SK-N-MC (cell line): ENCODE data around the gene KCNAB2.

Experiments
- DNase-seq: peaks from one replicate; pipeline ENCODE4 v3.0.0-alpha.2; 2011; ENCODE audit warnings: low read depth, low spot score
- H3K27ac ChIP-seq: fragments of 200-600 bp; sonication (generic); 2 replicates; pipeline ENCODE4 v1.5.1; 2016; ENCODE audit warnings: mixed run types
- H3K36me3 ChIP-seq: fragments of 200-600 bp; sonication (generic); 2 replicates; pipeline ENCODE4 v1.6.1; 2017; ENCODE audit warnings: antibody characterized with exemption, low read length, mixed read lengths; ENCODE audit not compliant: insufficient read depth
- H3K4me3 ChIP-seq: fragments of 200-600 bp; sonication (generic); 2 replicates; pipeline ENCODE4 v1.5.1; 2016
- H3K9ac ChIP-seq: fragments of 200-600 bp; sonication (generic); 2 replicates; pipeline ENCODE4 v1.8.0; 2017; ENCODE audit warnings: mixed run types, mixed read lengths; ENCODE audit not compliant: insufficient read length
- H3K9me3 ChIP-seq: fragments of 200-600 bp; sonication (generic); 2 replicates; pipeline ENCODE4 v1.6.1; 2017; ENCODE audit warnings: low read depth, mild to moderate bottlenecking, antibody characterized with exemption, low read length, moderate library complexity, mixed read lengths
- EZH2 ChIP-seq: fragments of 200-600 bp; sonication (generic); IDR thresholded peaks from one replicate; pipeline ENCODE4 v1.6.1; 2017; ENCODE audit warnings: antibody characterized with exemption
- FOXP2 ChIP-seq: optimal IDR thresholded peaks from 2 replicates; pipeline ENCODE3; 2011; ENCODE audit warnings: mild to moderate bottlenecking, moderate library complexity; ENCODE audit not compliant: insufficient read depth; ENCODE audit errors: extremely low read length, control extremely low read depth
- POLR2AphosphoS5 ChIP-seq: IDR thresholded peaks from 2 replicates; pipeline ENCODE4 v1.6.1; 2012; ENCODE audit warnings: mild to moderate bottlenecking, low read depth, low read length, borderline replicate concordance

The KCNAB2 gene

DNA sequence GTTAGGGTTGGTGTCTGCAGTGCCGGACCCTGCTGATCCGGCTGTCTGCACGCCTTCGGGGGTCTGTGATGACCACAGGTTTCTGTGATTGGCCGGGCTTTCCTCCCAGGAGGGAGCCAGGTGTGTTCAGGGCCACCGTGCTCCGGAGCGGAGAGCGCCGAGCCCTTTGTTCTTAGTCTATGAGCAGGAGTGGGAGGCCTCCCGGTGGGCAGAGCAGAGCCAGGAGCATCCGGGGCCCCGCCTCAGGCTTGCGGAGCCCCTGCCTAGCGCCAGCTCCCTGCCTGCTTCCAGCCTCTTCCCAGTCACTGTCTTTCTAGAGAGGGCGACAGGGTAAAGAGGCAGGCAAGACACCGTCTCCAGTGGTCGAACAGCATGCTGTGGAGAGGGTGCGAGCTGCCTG is 31.8 kb downstream of the KCNAB2 start:
- Histone ChIP-seq H3K9me3 (no peaks in the 10 kb centered on the region), H3K4me3 (no peak overlapping the region), H3K36me3 (no peaks in the 10 kb centered on the region), H3K9ac (no peak overlapping the region), H3K27ac (no peak overlapping the region)
- TF ChIP-seq EZH2: no peak
- no peak for TF ChIP-seq POLR2AphosphoS5
- no peak for TF ChIP-seq FOXP2
- no peak for DNase-seq

DNA sequence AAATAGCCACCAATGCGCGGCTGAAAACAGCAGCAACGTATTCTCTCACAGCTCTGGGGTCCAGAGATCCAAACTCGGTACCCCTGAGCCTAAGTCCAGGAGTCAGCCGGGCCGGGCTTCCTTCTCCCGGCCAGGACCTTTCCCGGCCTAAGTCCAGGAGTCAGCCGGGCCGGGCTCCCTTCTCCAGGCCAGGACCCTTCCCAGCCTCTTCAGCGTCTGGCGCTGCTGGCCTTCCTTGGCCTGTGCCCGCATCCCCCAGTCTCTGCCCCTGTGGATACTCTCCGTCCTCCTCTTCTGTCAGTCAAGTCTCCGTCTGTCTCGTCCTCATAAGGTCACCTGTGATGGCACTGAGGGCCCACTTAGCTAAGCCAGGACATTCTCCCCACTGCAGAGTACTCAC is 32.2 kb downstream of the KCNAB2 start:
- no peak for DNase-seq
- no peaks in the 10 kb centered on the region for H3K36me3 ChIP-seq
- H3K27ac ChIP-seq: no peak overlapping the region
- TF ChIP-seq POLR2AphosphoS5 (no peak), EZH2 (no peak), FOXP2 (no peak)
- no peaks in the 10 kb centered on the region for H3K9me3 ChIP-seq
- H3K9ac ChIP-seq: no peak overlapping the region
- no peak overlapping the region for H3K4me3 ChIP-seq

DNA sequence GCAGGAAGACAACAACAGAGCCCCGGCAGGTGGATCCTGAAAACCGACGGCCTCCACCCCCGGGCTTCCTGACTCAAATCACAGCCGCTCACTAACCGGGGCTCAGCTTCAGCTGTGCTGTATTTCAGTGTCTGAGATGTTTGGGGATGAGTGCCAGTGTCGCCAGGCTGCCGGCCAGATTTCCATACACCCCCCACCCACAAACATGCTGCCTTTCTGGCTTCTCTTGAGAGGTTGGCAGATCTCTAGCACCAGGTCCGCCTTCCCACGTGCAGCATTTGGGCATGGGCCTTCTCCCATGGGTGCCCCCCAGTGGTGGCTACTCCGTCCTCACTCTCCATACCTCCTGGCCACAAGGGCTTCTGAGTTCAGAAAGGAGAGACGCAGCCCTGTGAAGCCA is 34.8 kb downstream of the KCNAB2 start:
- TF ChIP-seq EZH2 (no peak), FOXP2 (no peak), POLR2AphosphoS5 (no peak)
- Histone ChIP-seq H3K9ac (no peak overlapping the region), H3K9me3 (no peaks in the 10 kb centered on the region), H3K4me3 (no peak overlapping the region), H3K36me3 (no peaks in the 10 kb centered on the region), H3K27ac (no peak overlapping the region)
- DNase-seq: no peak

DNA sequence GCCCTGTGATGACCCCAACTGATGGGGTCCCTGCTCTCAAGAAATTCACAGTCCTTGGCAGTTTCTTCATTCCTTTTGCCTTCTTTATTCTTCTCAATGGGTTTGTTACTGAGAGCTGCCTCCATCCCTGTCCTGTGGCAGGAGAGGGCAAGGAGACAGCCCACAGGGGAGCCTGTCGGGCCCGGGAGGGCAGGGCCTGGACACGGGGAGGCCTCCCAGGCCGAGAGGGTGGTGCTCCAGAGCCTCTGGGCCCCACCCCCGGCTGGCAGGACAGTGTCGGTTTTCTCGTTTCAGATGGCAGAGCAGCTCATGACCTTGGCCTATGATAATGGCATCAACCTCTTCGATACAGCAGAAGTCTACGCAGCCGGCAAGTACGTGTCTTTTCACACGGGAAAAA is 36.2 kb downstream of the KCNAB2 start:
- Histone ChIP-seq H3K4me3 (no peak overlapping the region), H3K9ac (no peak overlapping the region), H3K9me3 (no peaks in the 10 kb centered on the region), H3K36me3 (no peaks in the 10 kb centered on the region), H3K27ac (no peak overlapping the region)
- no peak for DNase-seq
- TF ChIP-seq EZH2 (no peak), POLR2AphosphoS5 (no peak), FOXP2 (no peak)

DNA sequence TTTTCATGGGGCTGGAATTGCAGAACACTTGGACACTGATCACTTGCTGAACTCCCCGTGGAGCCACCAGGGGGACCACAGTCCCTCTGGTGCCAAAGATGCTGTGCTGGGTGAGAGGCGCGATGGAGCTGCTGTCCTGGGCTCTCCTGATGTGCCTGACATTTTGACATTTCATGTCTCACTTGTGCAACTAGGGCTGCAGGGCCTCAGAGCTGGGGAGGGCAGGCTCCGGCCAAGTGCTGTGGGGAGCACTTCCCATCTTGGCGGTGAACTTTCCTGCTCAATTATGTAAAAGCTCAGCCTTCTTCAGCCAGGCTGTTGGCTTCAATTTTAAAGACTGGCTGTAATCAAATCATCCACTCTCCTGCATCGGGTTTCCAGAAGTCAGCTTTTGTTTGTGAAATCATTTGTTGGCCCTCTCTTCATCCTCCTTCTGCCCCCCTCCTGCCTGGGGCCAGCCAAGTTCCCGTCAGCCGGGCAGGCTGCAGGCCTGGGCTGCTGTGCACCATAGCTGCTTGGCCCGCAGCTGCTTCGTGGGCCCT is 36.8 kb downstream of the KCNAB2 start:
- Histone ChIP-seq H3K27ac (no peak overlapping the region), H3K9ac (no peak overlapping the region), H3K9me3 (no peaks in the 10 kb centered on the region), H3K4me3 (no peak overlapping the region), H3K36me3 (no peaks in the 10 kb centered on the region)
- no peak for DNase-seq
- TF ChIP-seq EZH2: no peak
- TF ChIP-seq POLR2AphosphoS5: no peak
- TF ChIP-seq FOXP2: no peak

DNA sequence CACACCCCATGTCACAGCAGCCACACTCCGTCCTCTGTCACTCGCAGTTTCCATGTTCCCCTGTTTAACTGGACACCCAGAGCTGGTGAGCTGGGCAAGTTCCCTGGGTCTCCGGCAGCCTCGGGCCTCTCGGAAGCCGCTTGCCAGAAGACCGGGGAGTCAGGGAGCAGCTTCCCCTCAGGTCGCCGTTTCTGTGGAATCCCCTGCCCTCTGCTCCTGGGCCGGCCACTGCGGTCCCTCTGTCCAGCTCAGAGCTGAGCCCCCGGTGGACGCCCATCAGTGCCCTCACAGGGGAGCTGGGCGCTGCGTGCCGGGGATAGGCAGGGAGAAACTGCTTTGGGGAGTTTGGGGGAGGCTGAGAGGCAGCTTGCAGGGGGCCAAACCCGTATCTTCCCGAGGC is 37.7 kb downstream of the KCNAB2 start:
- Histone ChIP-seq H3K9me3 (no peaks in the 10 kb centered on the region), H3K9ac (no peak overlapping the region), H3K36me3 (no peaks in the 10 kb centered on the region), H3K27ac (no peak overlapping the region), H3K4me3 (no peak overlapping the region)
- no peak for DNase-seq
- no peak for TF ChIP-seq EZH2

DNA sequence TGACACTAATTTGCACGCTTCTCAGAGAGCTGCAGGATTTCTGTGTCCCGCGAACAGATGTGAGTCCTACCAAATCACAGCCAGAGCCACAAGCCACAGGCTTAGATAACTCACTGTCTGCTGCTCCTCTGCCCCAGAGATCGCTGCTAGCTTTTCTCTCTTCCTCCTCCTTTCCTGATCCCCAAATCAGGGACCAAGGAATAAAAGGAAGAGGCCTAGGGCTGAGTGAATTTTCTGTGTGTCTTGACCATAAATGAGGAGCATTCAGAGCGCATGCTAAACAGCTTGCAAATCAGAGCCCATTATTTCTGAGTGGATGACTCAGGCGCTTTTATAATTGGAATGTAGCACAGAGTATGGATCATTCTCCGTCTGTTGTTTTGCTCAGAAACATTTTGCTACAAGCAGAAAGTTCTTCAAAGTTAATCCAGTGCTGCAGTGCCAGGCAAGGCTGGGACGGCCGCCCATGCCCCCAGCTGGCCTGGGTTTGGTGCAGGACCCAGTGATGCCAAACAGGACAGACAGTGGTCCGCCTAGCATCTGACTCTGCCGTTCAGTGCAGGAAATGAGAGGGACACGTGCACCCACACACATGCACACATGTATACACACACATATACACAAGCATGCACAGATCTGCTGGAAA is 38.2 kb downstream of the KCNAB2 start:
- H3K9ac ChIP-seq: no peak overlapping the region
- TF ChIP-seq EZH2 (no peak), POLR2AphosphoS5 (no peak), FOXP2 (no peak)

DNA sequence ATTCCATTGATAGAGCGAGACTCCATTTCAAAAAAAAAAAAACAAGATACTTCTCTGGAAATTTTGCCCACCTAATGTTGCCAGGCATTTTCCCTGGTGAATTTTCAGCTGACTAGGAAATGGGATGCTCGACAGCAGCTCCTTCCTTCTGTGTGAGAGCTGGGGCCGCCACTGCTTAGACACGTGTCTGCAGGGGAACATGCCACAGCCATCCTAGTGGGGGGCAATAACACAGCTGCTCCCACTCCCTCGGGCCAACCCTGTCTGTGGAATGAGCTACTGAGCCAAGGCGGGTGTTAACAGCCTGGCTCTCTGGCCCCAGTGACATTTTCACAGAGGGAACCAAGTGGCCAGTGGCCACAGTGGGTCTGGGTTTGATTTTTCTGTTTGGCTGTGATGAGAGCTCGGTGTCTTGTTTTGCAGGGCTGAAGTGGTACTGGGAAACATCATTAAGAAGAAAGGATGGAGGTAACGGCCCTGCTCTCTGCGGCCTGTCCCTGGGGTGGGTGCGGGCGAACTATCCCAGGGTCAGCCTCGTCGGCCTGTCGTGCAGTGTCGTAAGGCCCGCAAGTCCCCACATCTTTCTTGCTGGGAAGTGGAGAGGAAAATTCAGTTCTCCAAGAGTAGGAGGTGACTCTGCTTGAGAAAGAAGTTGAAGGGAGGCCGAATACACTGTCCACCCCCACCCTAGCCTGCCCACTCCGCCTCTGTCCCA is 39.2 kb downstream of the KCNAB2 start:
- Histone ChIP-seq H3K4me3 (no peak overlapping the region), H3K36me3 (no peaks in the 10 kb centered on the region), H3K27ac (no peak overlapping the region), H3K9ac (no peak overlapping the region), H3K9me3 (no peaks in the 10 kb centered on the region)
- no peak for DNase-seq
- no peak for TF ChIP-seq POLR2AphosphoS5
- TF ChIP-seq FOXP2: no peak
- no peak for TF ChIP-seq EZH2

More for the DNA sequence above, 38.2 kb downstream of the KCNAB2 start:
- H3K9me3 ChIP-seq: no peaks in the 10 kb centered on the region
- DNase-seq: no peak
- no peaks in the 10 kb centered on the region for H3K36me3 ChIP-seq
- H3K4me3 ChIP-seq: no peak overlapping the region
- no peak overlapping the region for H3K27ac ChIP-seq

DNA sequence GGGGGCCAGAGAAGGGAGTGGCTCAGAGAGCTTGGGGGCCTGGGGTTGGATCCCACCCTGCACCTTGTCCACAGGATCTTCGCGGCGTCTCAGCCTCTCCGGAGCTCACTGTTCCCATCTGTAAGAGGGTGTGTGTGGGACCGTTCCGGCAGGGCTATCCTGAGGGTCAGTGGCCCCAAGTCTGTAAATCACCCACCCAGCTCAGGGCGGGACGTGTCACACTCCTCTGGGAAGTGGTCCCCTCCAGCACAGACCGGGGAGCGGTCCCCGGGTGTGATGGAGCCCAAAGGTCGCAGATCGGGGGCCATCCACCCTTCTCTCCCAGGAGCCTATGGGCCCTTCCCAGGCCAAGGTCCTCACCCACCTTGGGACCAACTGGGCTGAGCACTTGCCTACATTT is 40.0 kb downstream of the KCNAB2 start:
- Histone ChIP-seq H3K4me3 (no peak overlapping the region), H3K9ac (no peak overlapping the region), H3K36me3 (no peaks in the 10 kb centered on the region), H3K27ac (no peak overlapping the region), H3K9me3 (no peaks in the 10 kb centered on the region)
- TF ChIP-seq EZH2: no peak
- DNase-seq: no peak
